HCT116 (cell line): ENCODE results near the gene IQCM.

Experiments
- CEBPB ChIP-seq: IDR thresholded peaks from 2 replicates; pipeline ENCODE4 v1.6.1; 2012; ENCODE audit warnings: low read depth
- CTCF ChIP-seq, 3 experiments: fragments of 200-600 bp in 1 of 3; sonication (generic) in 1 of 3; IDR thresholded peaks in 2 of 3; conservative IDR thresholded peaks in 1 of 3; 2 replicates each; pipeline ENCODE4 v1.5.1; 2012 to 2017; ENCODE audit warnings: low read depth in 2 of 3, low read length in 2 of 3, antibody characterized with exemption in 1 of 3, borderline replicate concordance in 1 of 3, control low read depth in 1 of 3, mild to moderate bottlenecking in 1 of 3, mixed read lengths in 1 of 3, mixed run types in 1 of 3, moderate library complexity in 1 of 3; ENCODE audit not compliant: insufficient read depth in 1 of 3
- EGR1 ChIP-seq: IDR thresholded peaks from 2 replicates; pipeline ENCODE4 v1.6.1; 2012; ENCODE audit warnings: low read depth
- ELF1 ChIP-seq: IDR thresholded peaks from 2 replicates; pipeline ENCODE4 v1.6.1; 2012; ENCODE audit warnings: low read depth, borderline replicate concordance
- EZH2 ChIP-seq: fragments of 200-600 bp; sonication (generic); IDR thresholded peaks from 2 replicates; pipeline ENCODE4 v1.6.1; 2017; ENCODE audit warnings: antibody characterized with exemption, mixed run types
- EZH2phosphoT487 ChIP-seq: fragments of 200-600 bp; IDR thresholded peaks from 2 replicates; pipeline ENCODE4 v1.6.1; 2018; ENCODE audit warnings: antibody characterized with exemption, borderline replicate concordance
- ZNF274 ChIP-seq: fragments of 200-500 bp; sonication (Bioruptor generic); IDR thresholded peaks from 2 replicates; pipeline ENCODE4 v1.6.1; 2014; ENCODE audit warnings: mild to moderate bottlenecking, low read depth, low read length, inconsistent platforms

- TF ChIP-seq CTCF (IDR thresholded peaks at IDR 0.05 in 2 of 3, conservative IDR thresholded peaks at IDR 0.05 in 1 of 3; ENCODE audit: borderline replicate concordance in 1 of 3, insufficient read depth in 1 of 3, low read depth in 2 of 3, low read length in 2 of 3), result no peak
- no peak for TF ChIP-seq ZNF274
- no peak for TF ChIP-seq ELF1
- TF ChIP-seq CEBPB, result no peak
- no peak for TF ChIP-seq EZH2
- TF ChIP-seq EGR1, result no peak
- TF ChIP-seq EZH2phosphoT487, result no peak
These were observed 62.9 kb downstream of the IQCM start for GRCh38 chr4:149752729-149753128.
